GM18499 (cell line): ENCODE results near the gene OCEL1.

ENCODE experiments used
- ATAC-seq: cut with Tn5 transposase; IDR thresholded peaks from one replicate; pipeline ENCODE4 v1.9.1; 2021; ENCODE audit warnings: moderate number of reproducible peaks; ENCODE audit not compliant: insufficient read depth, unreplicated experiment

OCEL1 gene

DNA sequence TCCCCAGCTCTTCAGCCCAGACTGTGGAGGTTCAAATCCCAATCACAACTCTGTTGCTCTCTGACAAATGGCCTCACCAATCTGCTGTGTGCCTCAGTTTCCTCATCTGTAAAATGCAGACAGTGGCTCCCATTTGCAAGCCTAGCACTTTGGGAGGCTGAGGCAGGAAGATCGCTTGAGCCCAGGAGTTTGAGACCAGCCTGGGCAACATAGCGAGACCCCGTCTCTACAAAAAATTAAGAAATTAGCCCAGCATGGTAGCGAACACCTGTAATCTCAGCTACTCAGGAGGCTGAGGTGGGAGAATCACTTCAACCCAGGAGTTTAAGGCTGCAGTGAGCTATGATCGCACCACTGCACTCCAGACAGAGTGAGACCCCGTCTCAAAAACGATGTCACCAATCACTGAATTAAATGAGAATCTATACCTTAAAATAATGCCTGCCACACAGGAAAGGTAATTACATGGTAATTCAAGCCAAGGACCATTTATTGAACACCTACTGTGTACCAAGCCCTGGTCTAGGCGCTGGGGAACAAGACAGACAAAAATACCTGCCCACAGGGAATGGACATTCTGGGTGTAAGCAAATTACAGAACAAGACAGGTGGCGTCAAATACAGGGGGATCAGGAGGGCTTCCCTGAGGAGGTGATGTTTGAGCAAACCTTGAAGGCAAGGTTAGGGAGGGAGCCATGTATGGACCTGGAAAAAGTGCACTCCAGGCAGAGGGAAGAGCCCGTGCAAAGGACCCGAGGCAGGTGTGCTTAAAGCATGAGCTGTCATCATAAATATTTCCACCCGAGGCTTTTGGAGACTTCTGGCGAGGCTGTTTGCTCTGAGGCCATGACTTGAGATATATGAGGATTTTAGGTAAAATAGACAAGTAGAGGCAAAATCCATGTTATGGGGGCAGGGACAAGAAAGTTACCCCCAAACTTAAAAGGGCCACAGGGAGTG lies 12.0 kb downstream of the OCEL1 start:
- ATAC-seq = no peak

DNA sequence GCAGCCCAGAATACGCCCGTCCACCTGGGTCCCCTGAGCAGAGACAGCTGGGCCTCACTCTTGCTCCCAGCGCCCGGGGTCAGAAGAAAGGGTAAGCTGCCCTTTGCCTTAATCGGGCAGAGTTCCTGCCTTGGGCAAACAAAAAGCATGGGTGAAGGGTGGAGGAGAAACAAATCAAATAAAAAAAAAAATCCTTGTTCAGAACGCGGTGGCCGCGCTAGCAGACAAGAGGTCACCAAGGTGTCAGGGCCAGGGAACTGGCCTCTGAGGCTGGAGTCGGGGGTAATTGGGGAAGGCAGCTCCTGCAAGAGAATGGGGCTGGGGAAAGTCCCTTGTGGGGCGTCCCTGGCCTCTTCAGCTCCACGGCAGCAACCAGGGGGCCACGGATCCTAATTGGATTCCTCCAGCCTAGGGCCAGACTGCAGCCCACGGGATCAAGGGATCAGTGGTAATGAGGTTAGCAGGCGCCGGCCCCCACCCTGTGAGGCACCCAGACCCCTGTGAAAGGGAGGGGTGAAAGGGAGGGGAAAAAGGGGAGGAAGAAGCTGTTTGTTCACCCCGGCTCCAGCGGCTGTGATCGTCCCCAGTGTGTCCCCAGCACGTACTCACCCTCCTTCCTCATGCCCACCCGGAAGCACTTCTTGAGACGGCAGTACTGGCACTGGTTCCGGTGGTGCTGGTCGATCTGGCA lies 14.2 kb downstream of the OCEL1 start:
- ATAC-seq = no peak

DNA sequence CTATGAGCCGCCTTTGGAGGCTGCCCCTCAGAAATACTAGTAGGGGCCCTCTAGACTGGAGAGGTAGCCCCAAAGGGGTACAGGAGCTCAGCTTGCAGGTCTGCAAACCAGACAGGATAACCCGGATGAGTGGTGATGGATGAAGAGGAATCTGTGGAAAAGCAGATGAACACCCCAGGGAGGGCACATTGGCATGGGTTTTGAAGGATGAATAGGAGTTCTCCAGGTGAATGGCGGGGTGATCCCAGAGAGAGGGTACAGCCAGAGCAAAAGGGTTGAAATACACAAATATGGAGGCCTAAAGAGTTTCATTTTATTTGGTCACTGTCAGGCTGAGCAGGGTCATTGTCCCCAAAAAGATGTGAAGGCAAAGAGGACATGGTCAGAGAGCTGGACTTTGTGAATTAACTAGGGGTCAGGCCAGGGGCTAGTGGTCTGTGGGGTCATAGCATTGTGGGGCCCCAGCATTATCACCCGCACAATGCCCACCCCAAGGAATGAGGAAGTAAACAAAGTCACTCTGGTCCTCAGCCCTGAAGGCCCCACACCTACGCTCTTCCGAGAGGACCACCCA lies 14.9 kb downstream of the OCEL1 start:
- no peak for ATAC-seq

DNA sequence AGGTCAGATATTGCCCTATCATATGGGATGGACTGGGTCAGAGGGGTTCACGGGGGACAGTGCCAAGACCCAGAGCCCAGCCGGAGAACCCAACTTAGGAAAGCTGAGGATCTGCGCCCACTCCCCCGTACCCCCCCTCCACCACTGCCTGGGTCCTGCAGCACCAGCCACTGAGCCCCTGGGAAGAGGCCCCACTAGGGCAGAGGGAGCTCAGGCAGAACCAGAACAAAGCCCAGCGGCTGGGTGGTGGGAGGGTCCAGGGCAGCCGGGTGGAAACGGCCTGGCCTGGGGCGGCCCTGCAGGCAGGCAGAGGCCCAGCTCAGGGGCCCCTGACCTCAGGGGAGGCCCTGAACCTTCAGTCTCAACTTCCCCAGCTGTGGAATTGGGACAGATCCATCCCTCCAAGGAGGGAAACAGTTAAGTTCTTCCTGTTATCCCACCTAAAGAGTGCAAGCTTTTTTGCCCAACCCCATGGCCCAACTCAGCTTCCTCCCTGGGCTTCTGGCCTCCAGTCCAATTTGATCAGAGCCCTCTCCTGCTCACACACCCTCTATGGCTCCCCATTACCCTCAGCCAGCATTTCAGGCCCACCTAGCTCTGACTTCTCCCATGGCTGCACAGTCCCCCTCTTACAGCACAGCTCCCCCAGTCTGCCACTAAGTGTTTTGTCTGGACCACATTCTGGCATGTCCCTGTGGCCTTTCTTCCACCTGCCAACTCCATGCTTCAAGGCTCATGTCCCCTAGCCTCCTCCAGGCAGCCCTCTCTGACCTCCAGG lies 16.6 kb downstream of the OCEL1 start:
- no peak for ATAC-seq

DNA sequence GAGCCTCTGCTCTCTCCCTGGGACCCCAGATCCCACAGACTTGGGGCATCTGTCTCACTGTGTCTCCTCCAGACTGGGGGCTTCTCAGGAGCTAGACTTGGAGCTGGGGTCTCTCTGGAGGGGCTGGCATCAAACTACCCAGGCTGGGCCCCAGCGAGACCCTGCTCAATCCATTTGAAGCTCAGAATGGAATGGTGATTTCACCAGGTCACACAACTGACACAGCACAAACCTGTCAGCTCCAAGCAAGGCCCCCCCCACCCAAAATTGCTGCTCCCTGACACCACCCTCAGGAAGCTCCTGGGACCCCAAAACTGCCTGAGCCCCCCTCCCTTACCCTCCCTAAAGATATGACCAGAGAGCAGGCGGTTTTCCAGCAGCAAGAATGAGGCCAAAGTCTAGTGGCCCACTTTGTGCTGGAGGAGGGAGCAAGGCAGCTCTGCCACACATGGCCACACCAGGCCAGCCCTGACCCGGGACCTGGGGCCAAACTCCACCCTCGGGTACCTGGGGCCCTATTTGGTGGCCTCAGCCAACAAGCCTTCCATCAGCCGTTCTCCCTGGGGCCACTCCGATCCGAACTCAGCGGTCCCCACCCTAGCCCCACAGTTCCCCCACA lies 17.3 kb downstream of the OCEL1 start:
- ATAC-seq = no peak

DNA sequence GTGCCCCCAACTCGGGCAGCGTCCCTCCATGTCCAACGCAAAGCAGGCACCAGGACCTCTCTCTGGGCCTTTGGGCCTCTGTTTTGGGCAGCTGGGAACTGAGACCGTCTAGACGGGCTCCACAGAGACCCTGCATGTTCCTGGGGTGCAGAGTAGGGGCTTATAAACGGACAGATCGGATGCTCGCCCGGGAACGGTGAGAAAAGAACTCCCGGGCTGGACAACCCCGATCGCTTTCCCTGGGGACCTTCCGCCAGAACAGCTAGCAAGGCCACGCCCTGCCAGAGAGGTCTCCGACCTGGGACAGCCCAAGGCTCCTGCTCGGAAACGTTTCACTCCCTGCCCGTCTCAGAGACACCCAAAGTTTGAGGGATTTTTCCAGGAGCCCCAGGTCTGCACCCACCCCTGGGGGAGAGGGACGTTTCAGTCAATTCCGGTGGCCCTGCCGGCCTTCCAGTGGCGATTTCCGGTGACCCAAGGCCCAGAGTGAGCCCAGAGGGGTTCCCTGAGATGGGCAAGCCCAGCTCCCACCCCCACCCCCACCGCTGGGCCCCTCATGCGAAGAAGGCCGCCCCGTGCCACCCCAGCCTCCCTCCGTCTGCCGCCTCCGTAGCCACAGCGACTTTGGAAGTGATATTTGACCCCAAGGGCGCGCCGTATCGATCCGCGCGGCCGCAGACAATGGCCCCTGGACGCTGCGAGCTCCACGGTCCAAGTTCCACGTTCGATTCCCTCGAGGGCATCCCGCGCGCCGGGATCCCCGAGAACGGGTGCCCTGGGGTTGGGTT lies 18.0 kb downstream of the OCEL1 start:
- no peak for ATAC-seq

DNA sequence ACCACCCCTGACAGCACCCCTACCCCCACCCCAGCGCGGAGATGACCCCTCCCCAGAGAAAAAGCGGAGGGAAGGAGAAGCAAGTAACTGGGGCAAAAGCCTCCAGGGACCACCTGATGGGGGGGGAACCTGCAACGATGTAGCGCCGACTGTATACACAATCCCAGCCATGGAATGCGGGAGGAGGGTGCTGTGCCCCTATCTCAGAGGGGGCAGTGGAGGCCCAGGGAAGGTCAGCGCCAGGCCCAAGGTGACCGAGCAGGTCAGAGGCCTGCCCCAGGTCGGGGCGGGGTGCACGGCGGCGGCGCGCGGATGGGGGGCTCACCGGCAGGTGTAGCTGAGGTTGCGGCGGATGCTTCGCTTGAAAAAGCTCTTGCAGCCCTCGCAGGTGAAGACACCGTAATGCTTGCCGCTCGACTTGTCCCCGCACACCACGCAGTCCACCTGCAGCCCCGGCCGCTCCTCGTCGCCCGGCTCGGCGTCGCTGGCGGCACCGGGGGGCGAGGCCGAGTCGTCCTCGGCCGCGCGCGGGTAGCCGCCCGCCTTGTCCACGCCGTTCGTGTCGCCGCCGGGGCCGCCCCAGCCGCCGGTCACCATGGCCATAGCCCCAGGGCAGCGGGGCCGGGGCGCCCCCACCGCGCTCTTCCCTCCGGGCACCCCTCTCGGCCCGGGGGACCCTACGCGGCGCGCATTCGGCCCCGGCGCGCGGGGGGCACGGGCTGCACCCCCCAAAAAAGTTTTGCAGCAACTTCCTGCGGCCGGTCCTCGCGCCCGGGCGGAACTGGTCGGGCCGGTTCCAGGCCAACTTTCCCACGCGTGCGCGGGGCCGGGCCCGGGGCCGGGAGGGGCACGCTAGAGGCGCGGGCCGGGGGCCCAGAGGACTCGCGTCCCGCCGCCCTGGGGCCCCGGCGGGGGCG lies 18.9 kb downstream of the OCEL1 start:
- no peak for ATAC-seq

DNA sequence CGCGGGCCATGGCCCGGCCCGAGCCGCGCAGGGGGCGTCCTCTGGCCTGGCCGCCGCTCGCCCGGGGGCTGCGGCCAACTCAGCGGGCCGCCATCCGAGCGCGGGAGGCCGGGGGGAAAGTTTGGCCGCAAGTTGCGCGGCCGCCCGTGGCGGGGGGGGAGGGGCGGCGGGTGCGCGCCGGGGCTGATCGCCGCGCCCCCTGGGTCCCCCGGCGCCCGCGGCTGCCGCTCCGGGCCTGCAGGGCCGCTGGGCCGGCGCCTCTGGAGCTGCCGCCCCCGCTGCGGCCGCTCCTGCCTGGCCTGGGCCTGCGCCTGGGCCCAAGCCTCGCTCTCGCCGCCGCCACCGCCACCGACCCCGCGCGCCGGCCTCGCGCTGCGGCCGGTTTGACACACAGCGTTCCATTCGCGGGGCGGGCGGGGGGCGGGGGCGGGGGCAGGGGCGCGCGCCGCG lies 19.5 kb downstream of the OCEL1 start, which contains the start of gene NR2F6:
Gene NR2F6 (minus strand): TSS at position 385 of the 450 bp plus-strand sequence. CDS start 699 bp downstream, outside the sequence.
- ATAC-seq = no peak

DNA sequence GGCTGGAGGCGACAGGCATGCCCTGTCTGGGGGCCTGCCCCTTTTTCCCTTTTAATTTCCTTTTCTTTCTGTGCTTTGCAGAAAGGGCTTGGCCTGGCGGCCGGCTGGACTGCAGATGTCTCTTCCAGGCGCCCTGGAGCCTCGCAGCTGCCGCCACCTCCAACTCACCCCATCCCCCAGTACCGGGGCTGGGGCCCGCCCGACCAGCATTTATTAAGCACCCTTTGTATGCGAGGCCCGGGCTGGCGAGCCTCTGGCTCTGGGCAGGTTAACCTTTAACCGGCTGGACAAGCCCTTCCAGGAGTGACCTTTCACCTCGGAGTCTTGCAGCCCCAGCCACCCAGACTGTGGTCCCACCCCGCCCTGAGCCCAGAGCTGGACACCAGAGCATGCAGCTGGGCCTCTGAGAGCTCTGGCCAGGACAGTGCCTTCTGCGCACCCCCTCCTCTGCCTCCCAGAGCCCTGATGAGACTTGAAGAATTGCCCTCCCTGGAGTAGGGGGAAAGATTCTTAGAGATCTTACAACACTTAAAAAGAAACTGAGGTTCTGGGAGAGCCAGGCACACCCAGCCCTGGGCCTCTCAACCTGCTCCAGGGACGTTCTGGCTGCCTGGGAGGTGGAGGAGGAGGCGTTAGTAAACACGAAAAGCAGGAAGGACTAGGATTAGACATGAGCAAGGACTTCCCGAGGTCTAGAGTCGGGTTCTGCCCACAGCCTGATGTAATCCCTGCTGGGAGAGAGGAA lies 20.8 kb downstream of the OCEL1 start:
- no peak for ATAC-seq

DNA sequence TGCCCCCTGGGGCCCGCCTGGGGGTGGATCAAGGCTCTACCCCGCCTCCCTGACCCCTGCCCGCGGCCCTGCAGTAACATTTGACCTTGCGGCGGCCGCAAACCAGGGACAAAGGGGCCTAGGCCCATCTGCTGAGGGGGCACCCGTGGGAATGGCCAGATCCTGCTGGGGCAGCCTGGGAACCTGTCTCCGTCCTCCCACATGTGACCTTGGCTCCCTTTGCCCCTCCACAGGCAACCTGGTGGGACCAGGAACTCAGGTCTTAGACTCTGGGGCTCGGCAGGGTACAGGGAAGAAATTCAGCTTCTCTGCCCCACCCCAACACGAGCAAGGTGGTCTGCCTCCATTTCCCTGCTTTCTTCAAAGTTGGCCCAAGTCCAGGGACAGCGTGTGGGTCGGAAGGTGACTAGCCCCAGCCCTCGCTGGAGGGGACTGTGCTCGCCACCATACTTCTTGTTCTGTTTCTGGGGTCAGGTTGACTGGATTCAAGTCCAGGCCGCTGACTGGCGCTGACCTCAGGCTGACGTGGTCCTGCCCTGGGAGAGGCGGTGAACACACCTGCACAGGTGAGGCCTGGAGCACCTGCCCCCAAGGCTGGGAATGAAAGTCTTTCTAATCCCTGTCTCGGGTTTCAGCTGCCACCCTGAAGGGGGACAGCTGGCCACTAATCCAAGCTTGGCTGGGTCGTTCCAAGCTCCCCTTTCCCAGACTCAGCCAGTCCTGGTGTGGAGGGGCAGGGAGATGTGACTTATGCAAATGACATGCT lies 22.2 kb downstream of the OCEL1 start:
- no peak for ATAC-seq

DNA sequence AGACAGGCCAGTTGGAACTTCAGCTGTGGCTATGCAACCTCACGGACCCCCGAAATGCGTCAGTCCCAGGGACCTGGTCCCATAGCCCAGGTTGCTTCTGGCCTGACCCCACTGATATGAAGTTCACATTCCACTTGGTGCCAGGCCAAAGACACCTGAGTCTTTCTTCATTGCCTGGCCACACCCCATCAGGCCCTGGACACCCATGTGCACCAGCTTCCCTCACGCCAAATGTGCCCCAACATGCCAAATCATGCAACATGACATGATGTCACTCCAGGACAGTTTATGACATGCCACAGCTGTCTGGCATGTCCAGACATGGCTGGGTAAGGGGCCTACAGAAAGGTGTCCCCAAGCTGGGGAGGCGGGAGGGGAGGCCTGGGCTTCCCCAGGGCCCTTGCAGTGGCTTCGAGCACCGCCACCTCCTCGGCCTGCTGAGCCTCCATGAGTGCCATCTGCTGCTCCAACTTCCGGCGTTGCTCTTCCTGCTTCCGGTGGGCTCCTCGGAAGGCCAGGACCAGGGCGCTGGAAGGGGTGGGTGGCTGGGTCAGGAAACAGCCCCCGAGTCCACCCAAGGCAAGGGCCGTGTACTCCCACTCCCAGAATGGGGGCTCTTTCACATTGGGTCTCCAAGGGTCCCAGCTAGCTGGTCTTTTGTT lies 24.0 kb downstream of the OCEL1 start:
- ATAC-seq = no peak

DNA sequence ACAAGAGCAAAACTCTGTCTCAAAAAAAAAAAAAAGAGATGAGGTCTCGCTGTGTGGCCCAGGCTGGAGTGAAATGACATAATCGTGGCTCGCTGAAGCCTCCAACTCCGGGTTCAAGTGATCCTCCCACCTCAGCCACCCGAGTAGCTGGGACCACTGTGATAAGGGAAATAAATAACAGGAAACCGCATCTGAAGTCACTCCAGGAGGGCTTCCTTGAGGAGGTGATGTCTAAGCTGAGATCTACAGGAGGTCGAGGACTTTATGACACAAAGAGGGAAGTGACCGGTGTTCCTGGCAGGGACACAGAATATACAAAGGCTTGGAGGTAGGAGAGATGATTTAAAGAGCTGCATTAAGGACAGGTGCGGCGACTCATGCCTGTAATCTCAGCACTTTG lies 28.6 kb downstream of the OCEL1 start:
- ATAC-seq = no peak

DNA sequence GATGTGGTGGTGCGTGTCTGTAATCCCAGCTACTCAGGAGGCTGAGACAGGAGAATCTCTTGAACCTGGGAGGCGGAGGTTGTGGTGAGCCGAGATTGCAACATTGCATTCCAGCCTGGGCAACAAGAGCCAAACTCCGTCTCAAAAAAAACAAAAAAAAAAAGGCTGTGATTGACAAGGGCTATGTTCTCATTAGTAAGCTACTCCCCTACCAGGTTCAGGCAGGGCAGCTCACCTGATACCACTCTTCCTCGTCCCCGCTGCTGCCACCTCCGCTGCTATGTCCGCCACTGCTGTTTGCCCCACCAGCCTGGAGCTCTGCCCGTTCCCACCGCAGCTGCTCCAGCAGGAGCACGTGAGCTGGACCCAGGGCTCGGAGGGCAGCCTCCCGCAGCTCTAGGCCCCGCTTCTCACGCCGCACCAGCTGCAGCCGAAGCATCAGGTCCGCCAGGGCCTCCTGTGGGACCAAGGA lies 29.2 kb downstream of the OCEL1 start:
- ATAC-seq = no peak

DNA sequence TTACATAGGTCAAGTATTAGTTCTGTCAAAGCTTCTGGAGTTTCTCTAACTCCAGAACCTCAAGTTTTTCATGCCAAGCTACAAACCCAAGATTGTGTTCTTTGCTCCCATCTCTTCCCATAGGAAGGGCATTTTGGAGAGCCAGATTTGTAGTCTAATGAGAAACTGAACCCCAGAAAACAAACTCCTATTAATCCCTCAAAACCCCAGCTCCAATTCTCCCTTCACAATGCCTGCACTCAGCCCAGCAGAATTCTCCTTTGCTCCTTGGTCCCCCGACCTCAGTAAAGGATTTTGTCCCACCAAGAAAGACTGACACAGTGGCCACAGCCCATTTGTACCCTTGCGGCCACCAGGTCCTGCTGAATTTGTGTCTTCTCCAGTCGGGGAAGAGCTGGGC lies 30.1 kb downstream of the OCEL1 start:
- no peak for ATAC-seq

DNA sequence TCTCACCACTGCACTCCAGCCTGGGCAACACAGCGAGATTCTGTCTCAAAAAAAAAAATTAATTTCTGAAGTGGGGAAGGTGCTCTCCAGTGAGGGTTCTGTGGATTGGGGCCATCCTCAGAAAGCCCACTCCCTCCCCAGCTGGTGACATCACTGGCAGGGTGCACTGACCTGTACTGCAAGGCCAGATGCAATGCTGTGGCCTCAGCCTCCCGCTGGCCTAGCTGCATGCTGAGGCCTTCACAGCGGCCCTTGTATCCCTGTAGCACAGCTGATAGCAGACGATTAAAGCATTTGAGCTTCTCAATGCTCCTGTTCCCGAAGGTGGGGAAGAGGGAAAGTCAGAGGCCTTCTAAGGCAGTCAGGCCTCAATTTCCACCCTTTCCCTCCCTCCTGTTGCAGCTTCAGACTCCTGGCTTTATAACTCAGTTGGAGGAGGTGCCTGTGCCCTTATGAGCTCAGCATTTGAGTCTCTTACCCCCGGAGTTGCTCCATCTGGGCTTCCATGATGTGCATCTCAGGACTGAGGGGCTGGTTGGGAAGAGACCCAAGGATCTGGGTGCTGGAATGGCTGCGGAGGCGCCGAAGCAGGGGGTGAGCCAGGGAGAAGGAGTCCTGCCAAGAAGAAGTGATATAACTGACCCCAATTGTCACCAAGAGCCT lies 33.2 kb downstream of the OCEL1 start:
- ATAC-seq = no peak

DNA sequence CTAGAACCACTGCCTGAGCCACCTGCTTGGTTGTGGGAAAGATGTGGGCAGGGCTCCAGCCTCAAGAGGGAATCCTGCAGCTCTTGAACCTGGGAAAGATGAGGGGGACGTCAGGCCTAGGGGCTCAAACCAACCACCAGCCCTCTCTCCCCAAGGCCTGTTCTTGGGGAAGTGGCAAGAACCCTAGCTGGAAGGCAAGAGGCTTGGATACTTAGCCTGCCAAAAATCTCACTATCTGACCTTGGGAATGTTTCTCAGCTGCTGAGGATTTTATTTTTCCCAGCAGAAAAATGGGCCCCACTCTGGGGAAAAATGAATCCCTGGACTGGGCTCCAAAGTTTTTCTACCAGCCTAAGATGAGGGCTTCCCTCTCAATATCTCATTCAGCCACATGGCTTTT lies 33.9 kb downstream of the OCEL1 start:
- no peak for ATAC-seq
